GM18502 (cell line): ENCODE results near the gene ZNF728.
"Not testable (repeated sequence)": the region's sequence is repeated elsewhere in the genome, so short reads cannot be mapped to it uniquely, and the experiment has no call there.

Source experiments
- ATAC-seq: cut with Tn5 transposase; IDR thresholded peaks from one replicate; pipeline ENCODE4 v1.9.1; 2021; ENCODE audit warnings: mild to moderate bottlenecking; ENCODE audit not compliant: unreplicated experiment, poor library complexity

Gene ZNF728

GRCh38 chr19:23002690-23003422 is at the start of gene ZNF728:
ZNF728 (minus strand) TSS chr19:23003176; CDS start chr19:23003030, 146 bp downstream.
- no peak for ATAC-seq

- ATAC-seq, result no peak
These were observed 49.4 kb upstream of the ZNF728 start for GRCh38 chr19:23052349-23052748.

GRCh38 chr19:23049256-23049655 is 46.3 kb upstream of the ZNF728 start:
- ATAC-seq, result no peak

- ATAC-seq, result no peak
These were observed 43.8 kb upstream of the ZNF728 start for GRCh38 chr19:23046743-23047142.

- ATAC-seq, result no peak
These were observed 30.7 kb upstream of the ZNF728 start for GRCh38 chr19:23033721-23034120.

GRCh38 chr19:23015660-23016059 is 12.7 kb upstream of the ZNF728 start:
- no peak for ATAC-seq

GRCh38 chr19:22994957-22995356 is 8.0 kb downstream of the ZNF728 start:
- not testable (repeated sequence) for ATAC-seq

GRCh38 chr19:22976248-22976647 is 26.7 kb downstream of the ZNF728 start:
- ATAC-seq, result no peak

- not testable (repeated sequence) for ATAC-seq
These were observed 27.3 kb downstream of the ZNF728 start for GRCh38 chr19:22975546-22976136.

- no peak for ATAC-seq
These were observed 57.4 kb downstream of the ZNF728 start for GRCh38 chr19:22945560-22945959.

GRCh38 chr19:22935151-22935550 is 67.8 kb downstream of the ZNF728 start:
- ATAC-seq, result no peak

- ATAC-seq, result not testable (repeated sequence)
These were observed 75.4 kb downstream of the ZNF728 start for GRCh38 chr19:22927576-22927975.

GRCh38 chr19:22925181-22925580 is 77.8 kb downstream of the ZNF728 start:
- ATAC-seq, result not testable (repeated sequence)
